Pancreas (tissue), 10 donors: ENCODE data around the gene GRIK1. TPM values are rescaled to one million over a fixed set of nuclear protein-coding genes. Genes with fewer than 3 reads are reported as not detected.

ENCODE experiments used
- ATAC-seq, 4 donors: fragments of 200-7000 bp; cut with Tn5 transposase; one replicate each; pipeline versions ENCODE4 v1.8.0 to v1.9.1; 2020; ENCODE audit warnings: mild to moderate bottlenecking in 4 of 4, moderate library complexity in 4 of 4
- DNase-seq, 6 donors: peaks; one replicate each; pipeline ENCODE4 v3.0.0-alpha.2; 2020
- FAIRE-seq: peaks from 2 replicates; lab custom pipeline; 2012; peaks lifted over from hg19 to GRCh38; lab: Jason Lieb, UNC
- H3K27ac ChIP-seq, 4 donors: fragments of 200-600 bp; sonication (generic); 1 replicate in 3 of 4; 2 replicates in 1 of 4; pipeline versions ENCODE4 v1.5.0 to v1.8.0; 2020
- H3K27me3 ChIP-seq, 4 donors: fragments of 200-600 bp; one replicate each; pipeline ENCODE4 v1.8.0; 2021
- H3K36me3 ChIP-seq, 3 donors: fragments of 200-600 bp; sonication (generic) in 1 of 3; one replicate each; pipeline versions ENCODE4 v1.5.0 to v1.8.0; 2020 to 2021
- H3K4me1 ChIP-seq, 3 donors: fragments of 200-600 bp; one replicate each; pipeline ENCODE4 v1.8.0; 2021
- H3K4me3 ChIP-seq, 4 donors: fragments of 200-600 bp; sonication (generic) in 2 of 4; one replicate each; pipeline versions ENCODE4 v1.5.0 to v1.8.0; 2020 to 2021
- H3K9me3 ChIP-seq, 4 donors: fragments of 200-600 bp; one replicate each; pipeline ENCODE4 v1.8.0; 2021
- CTCF ChIP-seq, 4 donors: fragments of 200-600 bp; sonication (generic) in 3 of 4; IDR thresholded peaks; one replicate each; pipeline versions ENCODE4 v1.5.0 to v1.8.0; 2021; ENCODE audit warnings: antibody characterized with exemption in 4 of 4
- WGBS, 2 donors: extraction: QIAGEN DNeasy Blood & Tissue Kit; methylation state at CpG; one replicate each; pipeline ENCODE4 v1.1.7; 2013; 5-methylcytosine and 5-hydroxymethylcytosine counted together
- intact Hi-C, 3 donors: fragments of 100-400 bp; cut with DNase I; formaldehyde crosslinking; loops; one replicate each; pipeline versions ENCODE4 v1.11.1 to v1.14.2; 2022
- polyA plus RNA-seq, 2 donors: library from polyadenylated mRNA; stranded (reverse); fragments of 200-250 nt; gene quantifications; one replicate each; pipeline ENCODE4 v1.2.3, GENCODE V29; 2013
- total RNA-seq, 6 donors: library from RNA; stranded (reverse); fragmentation: NEBNext Ultra II Directional in 4 of 6; extraction: Animal tissue kit (Norgen Biotek cat#: 25700) in 4 of 6; gene quantifications; one replicate each; pipeline versions ENCODE4 v1.2.1 to v1.2.4, GENCODE V29; 2021 to 2023
- donor health status: healthy with polysubstance abuse.
- donor health status: DM: no; HTN: no; CAD: no; lungs with moderate emphysema.
- donor health status: DM: no; HTN: no; CAD: no.
- donor health status: control.
- donor health status: control.
- donor health status: Bipolar disorder and iron deficiency.
- donor health status: DM: yes; HTN: yes; CAD: no.
- donor health status: DM: no; HTN: no; CAD: no.
- donor health status: DM: no; HTN: no; CAD: no.
- donor health status: DM: yes; HTN: yes; CAD: no.

Gene GRIK1
- total and polyA plus RNA-seq, 8 donors = 0.02 to 0.09 (median 0.08) TPM; not detected in 5

- no peaks in the 10 kb centered on the region for H3K4me1 ChIP-seq
- FAIRE-seq (no peak), ATAC-seq (no peak), DNase-seq (no peak)
- no peak overlapping the region for H3K4me3 ChIP-seq
- H3K36me3 ChIP-seq = no peaks in the 10 kb centered on the region
- no peaks in the 10 kb centered on the region for H3K27me3 ChIP-seq
- no peaks in the 10 kb centered on the region for H3K9me3 ChIP-seq
- 91 to 96% methylated on average over 4 of the region's 4 CpGs for WGBS, 2 donors
- intact Hi-C loops = no loop called here
- no peak for TF ChIP-seq CTCF (IDR thresholded peaks at IDR 0.05)
- H3K27ac ChIP-seq = no peak overlapping the region
Measured at GRCh38 chr21:29677326-29677725, 262.5 kb downstream of the GRIK1 start.

GRCh38 chr21:29676395-29676794 is 263.4 kb downstream of the GRIK1 start:
- H3K27ac ChIP-seq = no peak overlapping the region
- no peak overlapping the region for H3K4me3 ChIP-seq
- intact Hi-C loops = no loop called here
- TF ChIP-seq CTCF (IDR thresholded peaks at IDR 0.05) = no peak
- 62 to 75% methylated on average over 4 of the region's 4 CpGs for WGBS, 2 donors
- ATAC-seq (no peak), DNase-seq (no peak), FAIRE-seq (no peak)
- H3K36me3 ChIP-seq = no peaks in the 10 kb centered on the region
- H3K27me3 ChIP-seq = no peaks in the 10 kb centered on the region
- H3K4me1 ChIP-seq = no peaks in the 10 kb centered on the region
- H3K9me3 ChIP-seq = no peaks in the 10 kb centered on the region

GRCh38 chr21:29675451-29675850 is 264.3 kb downstream of the GRIK1 start:
- no peaks in the 10 kb centered on the region for H3K27me3 ChIP-seq
- no peak overlapping the region for H3K27ac ChIP-seq
- ATAC-seq (no peak), DNase-seq (no peak), FAIRE-seq (no peak)
- no peak for TF ChIP-seq CTCF (IDR thresholded peaks at IDR 0.05)
- intact Hi-C loops = no loop called here
- 22 to 27% methylated on average over 1 of the region's 1 CpG for WGBS, 2 donors
- no peaks in the 10 kb centered on the region for H3K9me3 ChIP-seq
- no peaks in the 10 kb centered on the region for H3K36me3 ChIP-seq
- H3K4me3 ChIP-seq = no peak overlapping the region
- H3K4me1 ChIP-seq = no peaks in the 10 kb centered on the region

DNA sequence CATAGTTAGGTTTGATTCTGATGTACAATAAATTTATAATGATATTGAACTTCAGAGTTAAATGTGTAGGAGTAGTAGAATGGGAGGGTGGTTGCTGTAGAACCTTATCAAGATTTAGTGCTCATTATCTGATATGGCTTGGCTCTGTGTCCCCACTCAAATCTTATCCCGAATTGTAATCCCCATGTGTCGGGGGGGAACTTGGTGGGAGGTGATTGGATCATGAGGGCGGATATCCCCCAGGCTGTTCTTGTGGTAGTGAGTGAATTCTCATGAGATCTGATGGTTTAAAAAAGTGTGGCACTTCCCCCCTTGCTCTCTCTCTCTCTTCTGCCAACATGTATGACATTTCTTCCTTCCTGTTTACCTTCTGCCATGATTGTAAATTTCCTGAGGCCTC is 265.5 kb downstream of the GRIK1 start:
- TF ChIP-seq CTCF (IDR thresholded peaks at IDR 0.05) = no peak
- Histone ChIP-seq H3K36me3 (no peaks in the 10 kb centered on the region), H3K27me3 (no peaks in the 10 kb centered on the region), H3K9me3 (no peaks in the 10 kb centered on the region), H3K27ac (no peak overlapping the region), H3K4me3 (no peak overlapping the region), H3K4me1 (no peaks in the 10 kb centered on the region)
- ATAC-seq = no peak
- 75 to 80% methylated on average over 3 of the region's 3 CpGs for WGBS, 2 donors
- DNase-seq = no peak
- no peak for FAIRE-seq
- intact Hi-C loops = no loop called here

DNA sequence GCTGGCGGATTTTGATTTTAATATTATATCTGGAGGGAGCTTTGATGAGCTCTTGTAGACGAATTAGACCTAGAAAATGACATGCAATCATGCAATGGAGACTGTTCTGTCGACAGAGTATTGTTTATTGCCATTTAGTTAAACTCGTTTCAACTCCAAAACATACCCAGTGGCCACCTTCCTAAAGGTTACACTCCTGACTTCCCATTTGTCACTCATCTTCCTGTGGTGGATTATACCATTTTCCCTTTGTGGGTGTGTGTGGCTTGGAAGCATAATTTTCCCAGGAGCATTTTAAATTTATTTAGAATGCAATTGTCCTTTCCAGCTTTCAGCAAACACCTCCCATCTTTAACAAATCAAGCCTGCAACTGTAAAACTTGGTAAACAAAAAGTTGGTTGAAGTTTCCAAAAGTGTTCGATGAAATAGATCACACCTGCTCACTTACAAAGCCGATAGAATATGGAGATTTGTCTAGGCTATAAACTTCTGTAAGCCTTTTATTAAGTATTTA is 266.6 kb downstream of the GRIK1 start:
- no peak for TF ChIP-seq CTCF (IDR thresholded peaks at IDR 0.05)
- ATAC-seq (no peak), FAIRE-seq (no peak), DNase-seq (no peak)
- no peak overlapping the region for H3K27ac ChIP-seq
- no peaks in the 10 kb centered on the region for H3K36me3 ChIP-seq
- 66 to 76% methylated on average over 6 of the region's 6 CpGs for WGBS, 2 donors
- H3K4me3 ChIP-seq = no peak overlapping the region
- no peaks in the 10 kb centered on the region for H3K27me3 ChIP-seq
- no peaks in the 10 kb centered on the region for H3K9me3 ChIP-seq
- intact Hi-C loops = no loop called here
- H3K4me1 ChIP-seq = no peaks in the 10 kb centered on the region
